Measurements from ENCODE around the gene ATG16L1. TPM values are rescaled to one million over a fixed set of nuclear protein-coding genes. Genes with fewer than 3 reads are reported as not detected.

The ATG16L1 gene
- total and polyA plus RNA-seq, 11 donors = 7.0 to 26.7 (median 15.8) TPM

DNA sequence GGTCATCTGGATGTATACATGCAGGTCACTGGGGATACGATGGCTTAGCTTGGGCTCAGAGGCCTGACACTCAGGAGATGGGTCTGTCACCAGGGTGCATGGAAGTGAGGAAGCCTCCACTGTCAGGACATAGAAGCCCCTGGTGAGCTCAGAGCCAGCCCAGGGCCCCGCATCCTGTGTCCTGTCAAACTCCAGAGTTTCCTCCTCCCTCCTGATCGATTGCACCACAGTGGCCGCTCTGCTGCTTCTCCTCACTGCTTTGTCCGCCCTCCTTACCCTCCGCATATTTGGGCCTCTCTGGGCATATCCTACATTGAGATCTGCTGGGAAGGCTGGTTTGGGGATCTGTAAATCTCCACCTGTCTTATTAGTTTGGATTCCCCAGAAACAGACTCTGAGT lies 37.5 kb upstream of the ATG16L1 start:
- TF ChIP-seq POLR2A (IDR thresholded peaks at IDR 0.05) = no peak
- TF ChIP-seq, protein P1, sequence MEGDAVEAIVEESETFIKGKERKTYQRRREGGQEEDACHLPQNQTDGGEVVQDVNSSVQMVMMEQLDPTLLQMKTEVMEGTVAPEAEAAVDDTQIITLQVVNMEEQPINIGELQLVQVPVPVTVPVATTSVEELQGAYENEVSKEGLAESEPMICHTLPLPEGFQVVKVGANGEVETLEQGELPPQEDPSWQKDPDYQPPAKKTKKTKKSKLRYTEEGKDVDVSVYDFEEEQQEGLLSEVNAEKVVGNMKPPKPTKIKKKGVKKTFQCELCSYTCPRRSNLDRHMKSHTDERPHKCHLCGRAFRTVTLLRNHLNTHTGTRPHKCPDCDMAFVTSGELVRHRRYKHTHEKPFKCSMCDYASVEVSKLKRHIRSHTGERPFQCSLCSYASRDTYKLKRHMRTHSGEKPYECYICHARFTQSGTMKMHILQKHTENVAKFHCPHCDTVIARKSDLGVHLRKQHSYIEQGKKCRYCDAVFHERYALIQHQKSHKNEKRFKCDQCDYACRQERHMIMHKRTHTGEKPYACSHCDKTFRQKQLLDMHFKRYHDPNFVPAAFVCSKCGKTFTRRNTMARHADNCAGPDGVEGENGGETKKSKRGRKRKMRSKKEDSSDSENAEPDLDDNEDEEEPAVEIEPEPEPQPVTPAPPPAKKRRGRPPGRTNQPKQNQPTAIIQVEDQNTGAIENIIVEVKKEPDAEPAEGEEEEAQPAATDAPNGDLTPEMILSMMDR (IDR thresholded peaks at IDR 0.05) = no peak
- Histone ChIP-seq H3K36me3 (no peaks in the 10 kb centered on the region), H3K4me3 (no peak overlapping the region), H3K27me3 (no peaks in the 10 kb centered on the region), H3K9me3 (no peaks in the 10 kb centered on the region), H3K27ac (no peak overlapping the region), H3K4me1 (peaks cover 4 to 31% (median 16%) of the 10 kb centered on the region in 12 donors)
- WGBS, 4 donors = 85 to 87% (median 86%) methylated on average over 6 of the region's 6 CpGs
- DNase-seq (no peak), ATAC-seq (no peak)
- intact Hi-C loops (cut with DNase I) = no loop called here

DNA sequence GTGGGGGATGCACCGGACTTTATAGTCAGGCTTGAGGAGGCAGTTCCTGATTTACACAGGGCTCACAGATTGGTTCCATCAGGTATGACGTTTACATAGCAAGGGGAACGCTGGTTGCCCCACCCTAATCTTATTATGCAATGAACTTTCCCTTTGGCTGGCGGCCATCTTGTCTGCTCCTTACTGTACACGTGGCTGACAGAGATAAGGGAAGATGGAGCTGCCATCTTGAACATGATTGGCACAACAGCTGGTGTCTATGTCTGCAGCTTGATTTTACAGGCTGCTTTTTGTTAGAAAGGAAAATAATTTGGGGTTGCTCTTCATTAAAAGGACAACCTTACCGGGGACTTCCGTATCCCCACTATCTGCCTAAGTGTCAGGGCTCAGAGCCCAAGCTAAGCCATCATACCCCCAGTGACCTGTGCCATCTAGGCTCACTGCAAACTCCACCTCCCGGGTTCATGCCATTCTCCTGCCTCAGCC lies 33.5 kb upstream of the ATG16L1 start:
- DNase-seq (no peak), ATAC-seq (no peak)
- no peak for TF ChIP-seq POLR2A (IDR thresholded peaks at IDR 0.05)
- TF ChIP-seq, protein P1 (IDR thresholded peaks at IDR 0.05) = no peak
- H3K9me3 ChIP-seq = no peaks in the 10 kb centered on the region
- no peaks in the 10 kb centered on the region for H3K36me3 ChIP-seq
- H3K27me3 ChIP-seq = no peaks in the 10 kb centered on the region
- no peak overlapping the region for H3K4me3 ChIP-seq
- H3K4me1 ChIP-seq = no peaks in the 10 kb centered on the region
- WGBS, 4 donors = 69 to 77% (median 75%) methylated on average over 8 of the region's 8 CpGs
- intact Hi-C loops (cut with DNase I) = no loop called here
- no peak overlapping the region for H3K27ac ChIP-seq

DNA sequence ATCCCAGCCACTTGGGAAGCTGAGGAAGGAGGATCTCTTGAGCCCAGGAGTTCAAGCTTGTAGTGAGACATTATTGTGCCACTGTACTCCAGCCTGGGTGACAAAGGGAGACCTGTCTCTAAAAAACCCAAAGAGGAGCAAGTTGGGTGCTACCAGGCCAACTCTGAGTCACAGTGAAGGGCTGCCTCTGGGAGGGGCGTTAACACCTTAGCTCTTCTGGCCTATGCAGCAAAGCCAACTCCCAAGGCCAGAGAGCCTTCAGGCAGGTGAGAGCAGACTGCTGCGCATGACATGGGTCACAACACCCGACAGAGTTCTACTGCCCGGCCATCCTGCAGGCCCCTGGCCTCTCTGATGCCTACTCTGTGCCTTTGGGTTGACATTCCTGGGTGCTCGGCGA lies 32.6 kb upstream of the ATG16L1 start:
- no peaks in the 10 kb centered on the region for H3K9me3 ChIP-seq
- H3K36me3 ChIP-seq = no peaks in the 10 kb centered on the region
- intact Hi-C loops (cut with DNase I) = no loop called here
- TF ChIP-seq POLR2A (IDR thresholded peaks at IDR 0.05) = no peak
- TF ChIP-seq, protein P1 (IDR thresholded peaks at IDR 0.05) = no peak
- H3K4me3 ChIP-seq = no peak overlapping the region
- no peaks in the 10 kb centered on the region for H3K27me3 ChIP-seq
- no peaks in the 10 kb centered on the region for H3K4me1 ChIP-seq
- no peak for ATAC-seq
- 95 to 98% (median 97%) methylated on average over 6 of the region's 6 CpGs for WGBS, 4 donors
- DNase-seq = no peak
- no peak overlapping the region for H3K27ac ChIP-seq

DNA sequence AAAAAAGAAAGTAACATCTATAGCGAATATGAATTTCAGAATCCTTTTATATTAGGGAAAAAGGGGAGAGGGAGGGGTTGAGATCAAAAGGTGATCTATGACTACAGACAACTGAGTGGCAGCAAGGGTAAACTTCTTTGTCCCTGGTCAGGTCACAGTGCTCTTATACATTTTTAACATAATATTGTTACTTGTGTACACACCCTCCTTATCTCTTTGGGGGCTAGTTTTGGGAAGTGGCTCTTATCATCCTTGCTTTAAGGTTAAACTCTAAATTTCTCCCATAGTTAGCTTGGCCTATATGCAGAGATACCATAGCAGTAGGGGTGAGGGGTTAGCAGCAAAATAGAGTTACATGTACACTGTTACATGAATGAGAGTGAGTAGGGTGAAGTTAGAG lies 31.6 kb upstream of the ATG16L1 start:
- TF ChIP-seq, protein P1 (IDR thresholded peaks at IDR 0.05) = no peak
- no peak for TF ChIP-seq POLR2A (IDR thresholded peaks at IDR 0.05)
- no peaks in the 10 kb centered on the region for H3K4me1 ChIP-seq
- 91 to 100% (median 99%) methylated on average over 1 of the region's 1 CpG for WGBS, 4 donors
- no peaks in the 10 kb centered on the region for H3K36me3 ChIP-seq
- H3K27me3 ChIP-seq = no peaks in the 10 kb centered on the region
- intact Hi-C loops (cut with DNase I) = no loop called here
- DNase-seq (no peak), ATAC-seq (no peak)
- H3K9me3 ChIP-seq = no peaks in the 10 kb centered on the region
- H3K27ac ChIP-seq = no peak overlapping the region
- no peak overlapping the region for H3K4me3 ChIP-seq

All from heart left ventricle (tissue), 16 donors.